CD4-positive, alpha-beta T cell (primary cell): ENCODE measurements around the gene ZNHIT6. TPM values are rescaled to one million over a fixed set of nuclear protein-coding genes. Genes with fewer than 3 reads are reported as not detected.

ENCODE experiments used
- ATAC-seq: fragments of 200-7000 bp; cut with Tn5 transposase; one replicate; pipeline ENCODE4 v1.10.0; 2022; ENCODE audit warnings: mild to moderate bottlenecking; ENCODE audit not compliant: poor library complexity
- CTCF ChIA-PET: fragments of 350-600 bp; sonication (Branson Sonifier 250); formaldehyde crosslinking; loops from one replicate; lab custom pipeline; 2021; ENCODE audit warnings: antibody characterized with exemption, inconsistent platforms; lab: Charles Lee
- POLR2A ChIA-PET: fragments of 350-600 bp; sonication (Branson Sonifier 250); formaldehyde crosslinking; loops from one replicate; lab custom pipeline; 2021; ENCODE audit warnings: antibody characterized with exemption, inconsistent platforms; lab: Charles Lee
- DNase-seq, 14 experiments: peaks; one replicate each; pipeline ENCODE4 v3.0.0-alpha.2; 2013 to 2020; ENCODE audit warnings: mixed read lengths in 2 of 14
- H3K27ac ChIP-seq, 2 donors: one replicate each; pipeline versions ENCODE4 v1.5.1 to v1.7.0; 2013; ENCODE audit warnings: low read length in 2 of 2, low read depth in 1 of 2, mild to moderate bottlenecking in 1 of 2
- H3K27me3 ChIP-seq, 2 experiments: 1 replicate in 1 of 2; 2 replicates in 1 of 2; pipeline versions ENCODE4 v1.6.1 to v1.7.0; 2013; ENCODE audit warnings: low read length in 2 of 2, control low read depth in 1 of 2, mild to moderate bottlenecking in 1 of 2, moderate library complexity in 1 of 2; ENCODE audit not compliant: insufficient read depth in 2 of 2, control insufficient read depth in 1 of 2
- H3K36me3 ChIP-seq: one replicate; pipeline ENCODE4 v1.6.1; 2013; ENCODE audit warnings: low read length, control low read depth; ENCODE audit not compliant: insufficient read depth
- H3K4me1 ChIP-seq: one replicate; pipeline ENCODE4 v1.6.1; 2013; ENCODE audit warnings: low read length, control low read depth; ENCODE audit not compliant: insufficient read depth
- H3K4me3 ChIP-seq: one replicate; pipeline ENCODE4 v1.5.1; 2013; ENCODE audit warnings: mild to moderate bottlenecking, low read length, moderate library complexity
- H3K9me3 ChIP-seq, 2 experiments: 1 replicate in 1 of 2; 2 replicates in 1 of 2; pipeline versions ENCODE4 v1.6.1 to v1.7.0; 2013; ENCODE audit warnings: low read length in 2 of 2, mild to moderate bottlenecking in 2 of 2, control low read depth in 1 of 2, moderate library complexity in 1 of 2; ENCODE audit not compliant: control insufficient read depth in 1 of 2, insufficient read depth in 1 of 2
- H3K27ac Mint-ChIP-seq: one replicate; pipeline ENCODE4 v1.8.0; 2020; ENCODE audit warnings: mixed read lengths
- H3K27me3 Mint-ChIP-seq: one replicate; pipeline ENCODE4 v1.8.0; 2021; ENCODE audit warnings: mixed read lengths
- H3K36me3 Mint-ChIP-seq: one replicate; pipeline ENCODE4 v1.8.0; 2021; ENCODE audit warnings: low read depth, mixed read lengths
- H3K4me1 Mint-ChIP-seq: one replicate; pipeline ENCODE4 v1.8.0; 2021; ENCODE audit warnings: low read depth, mixed read lengths
- H3K4me3 Mint-ChIP-seq: one replicate; pipeline ENCODE4 v1.8.0; 2020; ENCODE audit warnings: mild to moderate bottlenecking, mixed read lengths
- H3K9me3 Mint-ChIP-seq: one replicate; pipeline ENCODE4 v1.8.0; 2020; ENCODE audit warnings: mixed read lengths
- CTCF ChIP-seq: fragments of 200-600 bp; IDR thresholded peaks from one replicate; pipeline ENCODE4 v1.8.0; 2022; ENCODE audit warnings: antibody characterized with exemption, mild to moderate bottlenecking
- intact Hi-C, 2 experiments: fragments of 100-400 bp; cut with DNase I in 1 of 2; cut with micrococcal nuclease in 1 of 2; formaldehyde crosslinking; loops; one replicate each; pipeline versions ENCODE4 v1.15.1 to v1.9.0; 2023 to 2025; cut with DNase I, micrococcal nuclease
- total RNA-seq, 174 experiments: library from RNA in 2 of 174; stranded (reverse) in 2 of 174; gene quantifications; one replicate each; pipeline ENCODE4 v1.2.3 and lab custom pipeline; 2021 to 2026

ZNHIT6 gene
- total RNA-seq, 2 experiments from 2014 or later, result 10.4 to 10.8 TPM

- DNase-seq, result no peak
- Mint-ChIP-seq H3K27me3 (no peaks in the 10 kb centered on the region), H3K9me3 (no peaks in the 10 kb centered on the region), H3K4me1 (no peaks in the 10 kb centered on the region), H3K4me3 (no peak overlapping the region), H3K27ac (no peak overlapping the region), H3K36me3 (no peaks in the 10 kb centered on the region)
- Histone ChIP-seq H3K36me3 (no peaks in the 10 kb centered on the region), H3K27ac (no peak overlapping the region), H3K4me3 (no peak overlapping the region), H3K27me3 (no peaks in the 10 kb centered on the region), H3K4me1 (no peaks in the 10 kb centered on the region), H3K9me3 (no peaks in the 10 kb centered on the region)
- no peak for TF ChIP-seq CTCF
- no peak for ATAC-seq
- ChIA-PET POLR2A (no interaction called here), CTCF (no interaction called here)
- intact Hi-C loops, result no loop called here
These were observed 100.9 kb downstream of the ZNHIT6 start for GRCh38 chr1:85607126-85607920.

GRCh38 chr1:85606414-85606800 lies 101.8 kb downstream of the ZNHIT6 start:
- Mint-ChIP-seq H3K4me3 (no peak overlapping the region), H3K9me3 (no peaks in the 10 kb centered on the region), H3K27me3 (no peaks in the 10 kb centered on the region), H3K27ac (no peak overlapping the region), H3K36me3 (no peaks in the 10 kb centered on the region), H3K4me1 (no peaks in the 10 kb centered on the region)
- DNase-seq (no peak), ATAC-seq (no peak)
- Histone ChIP-seq H3K36me3 (no peaks in the 10 kb centered on the region), H3K27ac (no peak overlapping the region), H3K9me3 (peaks cover 0 to 3% of the 10 kb centered on the region in 2 experiments), H3K4me1 (no peaks in the 10 kb centered on the region), H3K27me3 (no peaks in the 10 kb centered on the region), H3K4me3 (no peak overlapping the region)
- intact Hi-C loops, result no loop called here
- ChIA-PET CTCF (no interaction called here), POLR2A (no interaction called here)
- no peak for TF ChIP-seq CTCF

- no peak overlapping the region for H3K27ac ChIP-seq
- intact Hi-C loops, result no loop called here
- H3K4me3 Mint-ChIP-seq, result no peak overlapping the region
- H3K36me3 Mint-ChIP-seq, result no peaks in the 10 kb centered on the region
- no peak for TF ChIP-seq CTCF
- no peaks in the 10 kb centered on the region for H3K4me1 ChIP-seq
- no peak for ATAC-seq
- no peak overlapping the region for H3K27ac Mint-ChIP-seq
- DNase-seq, result no peak
- no peaks in the 10 kb centered on the region for H3K36me3 ChIP-seq
- no peak overlapping the region for H3K4me3 ChIP-seq
- H3K9me3 ChIP-seq, result peaks cover 0 to 3% of the 10 kb centered on the region in 2 experiments
- peaks cover 2% of the 10 kb centered on the region for H3K9me3 Mint-ChIP-seq
- no peaks in the 10 kb centered on the region for H3K4me1 Mint-ChIP-seq
- H3K27me3 ChIP-seq, result no peaks in the 10 kb centered on the region
- no peaks in the 10 kb centered on the region for H3K27me3 Mint-ChIP-seq
- ChIA-PET CTCF (no interaction called here), POLR2A (no interaction called here)
These were observed 102.5 kb downstream of the ZNHIT6 start for GRCh38 chr1:85605484-85606413.
